Ascending aorta (tissue), 2 donors: ENCODE measurements around the gene THEM4. TPM values are rescaled to one million over a fixed set of nuclear protein-coding genes. Genes with fewer than 3 reads are reported as not detected.

Experiments
- DNase-seq, 2 donors: peaks; one replicate each; pipeline ENCODE4 v3.0.0-alpha.2; 2019; ENCODE audit warnings: low spot score in 2 of 2
- H3K27ac ChIP-seq, 2 donors: fragments of 200-600 bp; sonication (generic); one replicate each; pipeline ENCODE4 v1.5.1; 2016 to 2017; ENCODE audit warnings: mild to moderate bottlenecking in 1 of 2
- H3K27me3 ChIP-seq: fragments of 200-600 bp; sonication (generic); one replicate; pipeline ENCODE4 v1.5.1; 2017
- H3K36me3 ChIP-seq, 2 donors: fragments of 200-600 bp; sonication (generic); one replicate each; pipeline ENCODE4 v1.5.1; 2016
- H3K4me1 ChIP-seq, 2 donors: fragments of 200-600 bp; sonication (generic); one replicate each; pipeline ENCODE4 v1.5.1; 2016 to 2017; ENCODE audit warnings: mild to moderate bottlenecking in 1 of 2
- H3K4me3 ChIP-seq, 2 donors: fragments of 200-600 bp; sonication (generic); one replicate each; pipeline ENCODE4 v1.5.1; 2016 to 2017; ENCODE audit warnings: mild to moderate bottlenecking in 1 of 2
- H3K9me3 ChIP-seq, 2 donors: fragments of 200-600 bp; sonication (generic); one replicate each; pipeline ENCODE4 v1.5.1; 2016
- CTCF ChIP-seq, 3 experiments: fragments of 200-600 bp in 2 of 3; fragments of 450-650 bp in 1 of 3; sonication (generic) in 2 of 3; IDR thresholded peaks; one replicate each; pipeline ENCODE4 v1.5.1; 2016 to 2019; ENCODE audit warnings: antibody characterized with exemption in 3 of 3, mild to moderate bottlenecking in 1 of 3, moderate library complexity in 1 of 3
- intact Hi-C: fragments of 100-400 bp; cut with DNase I; formaldehyde crosslinking; loops from one replicate; pipeline ENCODE4 v1.15.1; 2023
- total RNA-seq: library from RNA; depleted of rRNA; stranded (reverse); fragments of >200 nt; gene quantifications from one replicate; pipeline ENCODE4 v1.1.0, GENCODE V29; 2016

THEM4 gene
- total RNA-seq: 7.7 TPM

- DNase-seq: peak; percentile 86 to 99
- TF ChIP-seq CTCF (IDR thresholded peaks at IDR 0.05): peak in 2 of 3 experiments; percentile 23 to 30
- Histone ChIP-seq H3K27me3 (no peaks in the 10 kb centered on the region), H3K4me1 (peaks cover 4 to 7% of the 10 kb centered on the region in 2 donors), H3K36me3 (peaks cover 0 to 3% of the 10 kb centered on the region in 2 donors), H3K9me3 (no peaks in the 10 kb centered on the region), H3K4me3 (peak within 1 kb of the TSS; percentile 64 to 71), H3K27ac (peak within 1 kb of the TSS; percentile 81 to 87)
- intact Hi-C loops: loop anchor here (1.0 kb wide), 2 partner anchors 86 to 127 kb away; no protein-coding TSS in a partner anchor
Observed at GRCh38 chr1:151909167-151910149, at the start of gene THEM4. THEM4 (minus strand) TSS chr1:151909511; CDS start chr1:151909458, 53 bp downstream.

GRCh38 chr1:151958959-151959358 is 49.6 kb upstream of the THEM4 start:
- no peak for DNase-seq
- Histone ChIP-seq H3K4me3 (no peak overlapping the region), H3K4me1 (no peaks in the 10 kb centered on the region), H3K27me3 (no peaks in the 10 kb centered on the region), H3K9me3 (no peaks in the 10 kb centered on the region), H3K27ac (no peak overlapping the region), H3K36me3 (no peaks in the 10 kb centered on the region)
- intact Hi-C loops: no loop called here
- no peak for TF ChIP-seq CTCF (IDR thresholded peaks at IDR 0.05)

- TF ChIP-seq CTCF (IDR thresholded peaks at IDR 0.05): no peak
- no peak overlapping the region for H3K4me3 ChIP-seq
- no peak for DNase-seq
- no peaks in the 10 kb centered on the region for H3K36me3 ChIP-seq
- no peaks in the 10 kb centered on the region for H3K27me3 ChIP-seq
- H3K9me3 ChIP-seq: no peaks in the 10 kb centered on the region
- intact Hi-C loops: no loop called here
- H3K4me1 ChIP-seq: no peaks in the 10 kb centered on the region
- H3K27ac ChIP-seq: no peak overlapping the region
Observed at GRCh38 chr1:151956957-151957497, 47.7 kb upstream of the THEM4 start.

GRCh38 chr1:151953409-151954094 is 44.2 kb upstream of the THEM4 start:
- Histone ChIP-seq H3K36me3 (no peaks in the 10 kb centered on the region), H3K9me3 (no peaks in the 10 kb centered on the region), H3K4me1 (no peaks in the 10 kb centered on the region), H3K27me3 (no peaks in the 10 kb centered on the region), H3K4me3 (no peak overlapping the region), H3K27ac (no peak overlapping the region)
- intact Hi-C loops: no loop called here
- DNase-seq: no peak
- TF ChIP-seq CTCF (IDR thresholded peaks at IDR 0.05): no peak

GRCh38 chr1:151952811-151953210 is 43.5 kb upstream of the THEM4 start:
- DNase-seq: no peak
- H3K4me3 ChIP-seq: no peak overlapping the region
- intact Hi-C loops: no loop called here
- no peaks in the 10 kb centered on the region for H3K27me3 ChIP-seq
- H3K4me1 ChIP-seq: no peaks in the 10 kb centered on the region
- no peaks in the 10 kb centered on the region for H3K36me3 ChIP-seq
- no peak overlapping the region for H3K27ac ChIP-seq
- H3K9me3 ChIP-seq: no peaks in the 10 kb centered on the region
- no peak for TF ChIP-seq CTCF (IDR thresholded peaks at IDR 0.05)
